Glutamatergic neuron (in vitro differentiated cells): Measurements from ENCODE around the gene DHH. TPM values are rescaled to one million over a fixed set of nuclear protein-coding genes. Genes with fewer than 3 reads are reported as not detected.
A peak's percentile ranks its signal among the peaks of the same experiment; 100 is the strongest.
"Not testable (repeated sequence)": the region's sequence is repeated elsewhere in the genome, so short reads cannot be mapped to it uniquely, and the experiment has no call there.

Experiments used
- DNase-seq: peaks from one replicate; pipeline ENCODE4 v3.0.0; 2022
- H3K27ac Mint-ChIP-seq: one replicate; pipeline ENCODE4 v1.8.0; 2020; ENCODE audit warnings: mild to moderate bottlenecking, mixed read lengths, inconsistent platforms; ENCODE audit not compliant: unreplicated experiment
- H3K27me3 Mint-ChIP-seq: one replicate; pipeline ENCODE4 v1.8.0; 2020; ENCODE audit warnings: mild to moderate bottlenecking, moderate library complexity, mixed read lengths, inconsistent platforms; ENCODE audit not compliant: unreplicated experiment
- H3K36me3 Mint-ChIP-seq: one replicate; pipeline ENCODE4 v1.8.0; 2020; ENCODE audit warnings: mild to moderate bottlenecking, mixed read lengths, inconsistent platforms; ENCODE audit not compliant: unreplicated experiment
- H3K4me1 Mint-ChIP-seq: one replicate; pipeline ENCODE4 v1.8.0; 2020; ENCODE audit warnings: mild to moderate bottlenecking, low read depth, mixed read lengths, inconsistent platforms; ENCODE audit not compliant: unreplicated experiment
- H3K4me3 Mint-ChIP-seq: one replicate; pipeline ENCODE4 v1.8.0; 2020; ENCODE audit warnings: mild to moderate bottlenecking, mixed read lengths, inconsistent platforms; ENCODE audit not compliant: unreplicated experiment
- H3K9me3 Mint-ChIP-seq: one replicate; pipeline ENCODE4 v1.8.0; 2020; ENCODE audit warnings: mild to moderate bottlenecking, moderate library complexity, mixed read lengths, inconsistent platforms; ENCODE audit not compliant: unreplicated experiment
- total RNA-seq: library from RNA; stranded (reverse); fragmentation: NEBNext Ultra II Directional; extraction: Animal tissue kit (Norgen Biotek cat#: 25700); gene quantifications from one replicate; pipeline ENCODE4 v1.2.1, GENCODE V29; 2021; ENCODE audit not compliant: unreplicated experiment
- TF ChIP-seq, protein P1 (sequence below): fragments of 200-600 bp; sonication (generic); IDR thresholded peaks from one replicate; pipeline ENCODE4 v1.5.0; 2021; ENCODE audit not compliant: partially characterized antibody, unreplicated experiment

DHH gene
- total RNA-seq, 1 donor from 2014 or later, result 1.2 TPM

DNA sequence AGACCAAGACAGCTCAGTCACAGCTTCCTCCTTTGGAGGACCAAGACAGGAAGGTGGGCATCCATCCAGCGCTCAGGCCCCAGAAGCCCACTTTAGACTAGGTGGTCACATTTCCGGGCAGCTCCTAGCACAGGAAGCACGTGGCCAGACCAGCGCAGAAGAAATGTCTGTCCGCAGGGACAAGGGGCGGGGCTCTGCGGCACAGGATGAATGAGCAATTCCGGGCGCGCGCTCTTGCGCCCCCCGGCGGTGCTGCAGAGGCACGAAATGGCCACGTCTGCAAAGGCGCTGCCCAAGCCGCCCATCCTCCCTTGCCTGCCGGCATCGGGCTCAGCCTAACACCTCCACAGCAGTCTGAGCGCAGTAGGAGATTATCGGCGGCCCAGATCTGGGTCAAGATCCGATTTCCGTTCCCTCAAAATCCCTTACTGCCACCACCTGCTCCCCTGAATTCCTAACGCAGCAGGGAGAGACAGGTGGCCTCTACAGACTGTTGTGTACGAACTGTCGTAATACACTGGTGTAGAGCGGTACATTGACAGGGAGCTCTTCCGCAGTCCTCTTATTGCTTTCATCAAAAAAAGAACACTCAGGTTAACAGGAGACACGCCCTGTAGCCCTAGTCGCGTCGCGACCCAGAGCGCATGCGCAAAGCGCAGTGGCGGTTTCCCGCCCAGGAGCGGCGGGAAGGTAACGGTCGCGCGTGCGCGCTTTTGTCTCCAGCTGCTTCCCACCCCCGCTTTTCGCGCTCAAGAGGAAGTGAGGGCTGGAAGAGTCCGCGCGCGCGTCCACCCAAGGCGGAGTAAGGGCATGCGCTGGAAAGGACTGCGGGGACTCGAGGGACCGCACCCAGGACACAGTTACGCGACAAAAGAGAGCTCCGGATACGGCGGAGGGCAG, 35.8 kb upstream of the DHH start:
- TF ChIP-seq, protein P1, sequence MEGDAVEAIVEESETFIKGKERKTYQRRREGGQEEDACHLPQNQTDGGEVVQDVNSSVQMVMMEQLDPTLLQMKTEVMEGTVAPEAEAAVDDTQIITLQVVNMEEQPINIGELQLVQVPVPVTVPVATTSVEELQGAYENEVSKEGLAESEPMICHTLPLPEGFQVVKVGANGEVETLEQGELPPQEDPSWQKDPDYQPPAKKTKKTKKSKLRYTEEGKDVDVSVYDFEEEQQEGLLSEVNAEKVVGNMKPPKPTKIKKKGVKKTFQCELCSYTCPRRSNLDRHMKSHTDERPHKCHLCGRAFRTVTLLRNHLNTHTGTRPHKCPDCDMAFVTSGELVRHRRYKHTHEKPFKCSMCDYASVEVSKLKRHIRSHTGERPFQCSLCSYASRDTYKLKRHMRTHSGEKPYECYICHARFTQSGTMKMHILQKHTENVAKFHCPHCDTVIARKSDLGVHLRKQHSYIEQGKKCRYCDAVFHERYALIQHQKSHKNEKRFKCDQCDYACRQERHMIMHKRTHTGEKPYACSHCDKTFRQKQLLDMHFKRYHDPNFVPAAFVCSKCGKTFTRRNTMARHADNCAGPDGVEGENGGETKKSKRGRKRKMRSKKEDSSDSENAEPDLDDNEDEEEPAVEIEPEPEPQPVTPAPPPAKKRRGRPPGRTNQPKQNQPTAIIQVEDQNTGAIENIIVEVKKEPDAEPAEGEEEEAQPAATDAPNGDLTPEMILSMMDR, result peak; percentile 89
- Mint-ChIP-seq H3K4me3 (peak overlapping the region; percentile 95), H3K27ac (peak overlapping the region; percentile 90), H3K4me1 (peaks cover 15% of the 10 kb centered on the region), H3K9me3 (peaks cover 17% of the 10 kb centered on the region), H3K27me3 (peaks cover 8% of the 10 kb centered on the region), H3K36me3 (peaks cover 10% of the 10 kb centered on the region)
- peak; percentile 95 for DNase-seq

DNA sequence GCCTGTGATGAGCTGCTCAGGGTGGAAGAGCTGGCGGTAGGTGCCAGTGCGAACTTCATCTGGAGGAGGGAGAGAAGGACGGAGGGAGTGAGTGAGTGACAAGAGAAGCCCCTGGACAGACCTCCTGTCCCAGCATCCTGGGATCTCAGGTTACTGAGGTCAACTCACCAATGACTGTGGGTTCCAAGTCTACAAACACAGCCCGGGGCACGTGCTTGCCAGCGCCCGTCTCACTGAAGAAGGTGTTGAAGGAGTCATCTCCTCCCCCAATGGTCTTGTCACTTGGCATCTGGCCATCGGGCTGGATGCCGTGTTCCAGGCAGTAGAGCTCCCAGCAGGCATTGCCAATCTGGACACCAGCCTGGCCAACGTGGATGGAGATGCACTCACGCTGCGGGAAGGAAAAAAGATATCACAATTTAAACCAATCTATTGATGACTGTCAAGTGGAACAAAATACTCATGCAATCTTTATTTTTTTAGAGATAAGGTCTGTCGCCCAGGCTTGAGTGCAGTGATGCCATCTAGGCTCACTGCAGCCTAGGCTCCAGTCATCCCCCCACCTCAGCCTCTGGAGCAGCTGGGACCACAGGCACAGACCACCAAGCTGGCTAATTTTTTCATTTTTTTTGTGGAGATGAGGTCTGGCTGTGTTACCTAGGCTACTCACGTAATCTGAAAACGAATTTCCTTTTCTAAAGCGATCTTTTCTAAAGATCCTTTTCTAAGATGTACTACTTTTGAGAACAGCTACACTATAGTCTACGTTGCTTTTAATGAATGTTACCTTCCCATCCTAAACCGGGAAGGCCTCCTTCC, 34.9 kb upstream of the DHH start:
- H3K4me3 Mint-ChIP-seq, result peak overlapping the region; percentile 95
- H3K4me1 Mint-ChIP-seq, result peaks cover 15% of the 10 kb centered on the region
- H3K27me3 Mint-ChIP-seq, result peaks cover 8% of the 10 kb centered on the region
- DNase-seq, result no peak
- H3K9me3 Mint-ChIP-seq, result peaks cover 17% of the 10 kb centered on the region
- H3K36me3 Mint-ChIP-seq, result peaks cover 10% of the 10 kb centered on the region
- peak overlapping the region; percentile 90 for H3K27ac Mint-ChIP-seq
- TF ChIP-seq, protein P1, result no peak

DNA sequence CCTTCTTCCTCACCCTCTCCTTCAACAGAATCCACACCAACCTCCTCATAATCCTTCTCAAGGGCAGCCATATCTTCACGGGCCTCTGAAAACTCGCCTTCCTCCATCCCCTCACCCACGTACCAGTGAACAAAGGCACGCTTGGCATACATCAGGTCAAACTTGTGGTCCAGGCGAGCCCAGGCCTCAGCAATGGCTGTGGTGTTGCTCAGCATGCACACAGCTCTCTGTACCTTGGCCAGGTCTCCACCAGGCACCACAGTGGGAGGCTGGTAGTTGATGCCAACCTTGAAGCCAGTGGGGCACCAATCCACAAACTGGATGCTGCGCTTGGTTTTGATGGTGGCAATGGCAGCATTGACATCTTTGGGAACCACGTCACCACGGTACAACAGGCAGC, 33.4 kb upstream of the DHH start:
- Mint-ChIP-seq H3K9me3 (peaks cover 17% of the 10 kb centered on the region), H3K4me3 (peak overlapping the region; percentile 49), H3K4me1 (peaks cover 15% of the 10 kb centered on the region)
- DNase-seq, H3K27ac Mint-ChIP-seq, H3K36me3 Mint-ChIP-seq, H3K27me3 Mint-ChIP-seq: not testable (repeated sequence)

GRCh38 chr12:49126852-49127763, 32.5 kb upstream of the DHH start:
- Mint-ChIP-seq H3K4me1 (peaks cover 12% of the 10 kb centered on the region), H3K4me3 (peak overlapping the region; percentile 62), H3K27ac (peak overlapping the region; percentile 38)

More at GRCh38 chr12:49126852-49127763, 32.5 kb upstream of the DHH start:
- H3K9me3 Mint-ChIP-seq, result peaks cover 17% of the 10 kb centered on the region
- peaks cover 10% of the 10 kb centered on the region for H3K36me3 Mint-ChIP-seq
- TF ChIP-seq, protein P1, result no peak
- DNase-seq, result no peak
- peaks cover 8% of the 10 kb centered on the region for H3K27me3 Mint-ChIP-seq
